NCI-H1417 treated with DMSO at 0.1 percent for 48 hours (cell line): ENCODE measurements around the gene MAN2A2.
A peak's percentile ranks its signal among the peaks of the same experiment; 100 is the strongest.
"Not testable (repeated sequence)": the region's sequence is repeated elsewhere in the genome, so short reads cannot be mapped to it uniquely, and the experiment has no call there.

Experiments used
- DNase-seq: peaks from one replicate; lab custom pipeline; 2025; lab: John Stamatoyannopoulos, UW

Gene MAN2A2

DNA sequence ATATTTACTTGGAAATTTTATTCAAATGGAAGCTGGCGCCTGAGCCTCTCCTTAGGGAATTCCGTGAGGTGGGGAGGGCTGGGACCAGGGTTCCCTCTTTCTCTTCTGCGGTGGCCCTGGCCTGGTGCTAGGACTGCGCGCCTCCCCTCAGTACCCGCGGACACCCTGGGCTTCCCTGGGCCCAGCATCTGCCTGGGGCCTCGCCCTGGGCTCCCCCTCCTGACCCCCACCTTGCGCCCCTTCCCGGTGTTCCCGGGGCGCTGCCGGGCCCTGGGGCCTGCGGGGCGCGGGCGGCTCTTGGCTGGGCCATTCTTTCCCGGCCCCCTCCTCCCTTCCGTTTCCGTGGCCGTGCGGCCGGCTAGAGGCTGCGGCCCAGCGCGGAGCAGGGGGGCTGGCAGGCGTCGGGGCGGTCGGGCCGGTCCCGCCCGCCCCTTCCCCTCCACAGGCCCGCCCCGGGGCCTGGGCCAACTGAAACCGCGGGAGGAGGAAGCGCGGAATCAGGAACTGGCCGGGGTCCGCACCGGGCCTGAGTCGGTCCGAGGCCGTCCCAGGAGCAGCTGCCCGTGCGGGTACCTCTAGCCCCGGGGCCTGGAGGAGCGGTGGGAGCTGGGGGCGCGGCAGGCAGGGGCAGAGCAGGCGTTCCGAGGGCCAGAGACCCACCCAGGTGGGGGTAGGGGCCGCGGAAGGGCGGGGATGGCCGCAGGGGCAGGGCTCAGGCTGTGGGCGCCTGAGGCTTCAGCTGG is 19.0 kb upstream of the MAN2A2 start, which contains the start of gene FES:
Gene FES, plus strand, starts transcription at position 529 of the 743 bp plus-strand sequence. CDS start 542 bp downstream, outside the sequence.
- DNase-seq, result no peak

DNA sequence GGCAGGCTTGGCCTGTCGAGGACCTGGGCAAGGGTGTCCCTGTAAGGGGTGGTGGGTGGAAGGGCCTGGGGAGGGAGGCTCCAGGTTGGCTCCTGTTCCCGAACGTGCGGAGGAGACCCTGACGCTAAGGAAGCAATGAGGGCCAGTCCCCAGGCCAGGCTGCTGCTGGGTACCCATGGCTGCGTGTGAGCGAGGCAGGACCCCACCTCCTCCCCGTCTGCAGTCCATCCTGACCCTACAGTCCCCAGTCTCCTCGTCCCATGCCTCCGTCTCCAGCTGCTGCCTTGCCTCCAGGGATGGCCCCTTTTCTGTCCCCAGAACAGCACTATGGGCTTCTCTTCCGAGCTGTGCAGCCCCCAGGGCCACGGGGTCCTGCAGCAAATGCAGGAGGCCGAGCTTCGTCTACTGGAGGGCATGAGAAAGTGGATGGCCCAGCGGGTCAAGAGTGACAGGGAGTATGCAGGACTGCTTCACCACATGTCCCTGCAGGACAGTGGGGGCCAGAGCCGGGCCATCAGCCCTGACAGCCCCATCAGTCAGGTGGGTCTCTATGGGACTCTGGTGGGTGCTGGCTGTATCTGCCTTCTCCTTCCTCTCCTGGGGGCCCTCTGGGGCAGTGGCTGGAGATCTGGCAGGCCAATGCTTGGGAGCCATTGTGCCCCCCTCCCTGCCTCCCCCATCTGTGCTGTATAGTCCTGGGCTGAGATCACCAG is 18.2 kb upstream of the MAN2A2 start:
- no peak for DNase-seq

DNA sequence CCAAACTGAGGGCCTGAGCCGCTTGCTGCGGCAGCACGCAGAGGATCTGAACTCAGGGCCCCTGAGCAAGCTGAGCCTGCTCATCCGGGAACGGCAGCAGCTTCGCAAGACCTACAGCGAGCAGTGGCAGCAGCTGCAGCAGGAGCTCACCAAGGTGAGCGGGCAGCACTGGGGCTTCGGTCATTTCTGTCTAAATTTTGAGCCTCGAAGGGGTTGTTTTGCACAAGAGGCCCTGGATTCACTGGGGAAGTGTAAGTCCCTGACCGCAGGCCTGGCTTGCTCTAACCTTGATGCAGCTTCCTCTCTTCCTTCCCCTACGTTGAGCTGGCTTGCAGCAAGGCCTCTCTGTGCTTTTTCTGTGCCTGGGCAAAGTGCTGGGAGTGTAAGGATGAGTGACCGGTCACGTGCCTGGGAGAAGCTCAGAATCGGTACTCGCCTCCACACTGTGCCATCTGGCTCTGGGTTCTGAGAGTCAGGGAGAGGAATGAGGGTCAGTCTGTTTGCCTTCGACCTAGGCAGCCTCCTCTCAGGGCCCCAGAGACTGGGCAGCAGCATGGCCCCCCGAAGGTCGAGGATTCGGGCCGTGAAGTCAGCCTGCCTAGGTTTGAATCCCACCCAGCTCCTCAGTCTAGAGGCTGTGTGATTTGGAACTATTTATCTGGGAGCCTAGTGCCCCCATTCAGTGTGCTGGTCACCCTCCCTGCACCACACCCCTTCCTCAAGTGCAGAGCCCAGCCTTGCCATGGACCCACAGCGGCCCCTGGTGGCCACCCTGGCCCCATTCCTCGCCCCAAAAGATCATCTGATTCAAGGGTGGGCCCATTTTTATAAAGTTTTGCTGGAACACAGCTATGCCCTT is 17.4 kb upstream of the MAN2A2 start:
- DNase-seq, result no peak

DNA sequence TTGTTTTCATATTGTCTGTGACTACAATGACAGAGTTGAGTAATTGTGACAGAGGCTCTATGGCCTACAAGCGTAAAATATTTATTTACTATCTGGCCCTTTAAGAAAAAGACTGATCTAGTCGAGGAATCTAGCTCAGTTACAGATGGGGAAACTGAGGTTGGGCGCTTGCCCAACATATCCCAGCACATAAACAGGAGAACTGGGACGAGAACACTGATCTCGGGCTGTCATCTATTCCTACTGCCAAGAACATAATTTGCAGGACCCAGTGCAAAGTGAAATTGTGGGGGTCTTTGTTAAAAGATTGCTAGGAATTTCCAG is 16.8 kb upstream of the MAN2A2 start:
- no peak for DNase-seq

DNA sequence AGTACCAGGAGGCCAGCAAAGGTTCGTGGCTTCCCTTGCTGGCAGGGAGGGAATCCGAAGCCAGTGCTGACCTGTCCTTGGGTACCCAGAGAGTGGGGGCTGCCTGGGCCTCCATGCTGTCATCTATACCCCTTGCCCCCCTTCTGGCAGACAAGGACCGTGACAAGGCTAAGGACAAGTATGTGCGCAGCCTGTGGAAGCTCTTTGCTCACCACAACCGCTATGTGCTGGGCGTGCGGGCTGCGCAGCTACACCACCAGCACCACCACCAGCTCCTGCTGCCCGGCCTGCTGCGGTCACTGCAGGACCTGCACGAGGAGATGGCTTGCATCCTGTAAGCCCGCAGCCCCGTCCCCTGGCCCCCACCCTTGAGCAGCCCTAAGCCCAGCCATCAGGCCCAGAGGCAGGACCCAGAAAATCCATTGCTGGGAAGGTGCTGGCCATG is 16.0 kb upstream of the MAN2A2 start:
- DNase-seq, result no peak

DNA sequence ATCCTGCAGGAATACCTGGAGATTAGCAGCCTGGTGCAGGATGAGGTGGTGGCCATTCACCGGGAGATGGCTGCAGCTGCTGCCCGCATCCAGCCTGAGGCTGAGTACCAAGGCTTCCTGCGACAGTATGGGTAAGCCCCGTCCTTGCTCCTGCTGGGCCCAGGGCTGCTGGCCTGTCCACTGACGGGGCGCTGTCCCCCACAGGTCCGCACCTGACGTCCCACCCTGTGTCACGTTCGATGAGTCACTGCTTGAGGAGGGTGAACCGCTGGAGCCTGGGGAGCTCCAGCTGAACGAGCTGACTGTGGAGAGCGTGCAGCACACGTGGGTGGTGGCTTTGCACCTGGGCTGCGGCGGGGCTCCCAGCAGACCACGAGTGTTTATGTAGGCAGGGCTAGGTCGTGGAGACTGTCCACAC is 13.8 kb upstream of the MAN2A2 start:
- DNase-seq, result no peak

DNA sequence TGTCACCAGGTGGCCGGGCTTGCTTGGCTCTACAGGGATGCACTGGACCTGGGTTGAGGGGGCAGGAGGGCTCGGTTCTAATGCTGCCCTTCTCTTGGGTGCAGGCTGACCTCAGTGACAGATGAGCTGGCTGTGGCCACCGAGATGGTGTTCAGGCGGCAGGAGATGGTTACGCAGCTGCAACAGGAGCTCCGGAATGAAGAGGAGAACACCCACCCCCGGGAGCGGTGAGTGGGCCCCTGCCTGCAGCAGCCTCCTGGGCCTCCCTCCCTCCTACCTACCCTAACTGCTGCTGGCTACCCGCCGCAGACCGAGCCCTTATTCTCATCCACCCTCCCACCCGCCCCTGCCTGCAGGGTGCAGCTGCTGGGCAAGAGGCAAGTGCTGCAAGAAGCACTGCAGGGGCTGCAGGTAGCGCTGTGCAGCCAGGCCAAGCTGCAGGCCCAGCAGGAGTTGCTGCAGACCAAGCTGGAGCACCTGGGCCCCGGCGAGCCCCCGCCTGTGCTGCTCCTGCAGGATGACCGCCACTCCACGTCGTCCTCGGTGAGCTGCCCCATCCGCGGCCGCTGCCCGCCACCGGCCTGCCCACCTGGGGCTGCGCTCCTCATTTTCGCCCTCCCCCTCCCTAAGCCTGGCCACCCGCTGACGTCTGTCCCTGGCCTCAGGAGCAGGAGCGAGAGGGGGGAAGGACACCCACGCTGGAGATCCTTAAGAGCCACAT is 13.2 kb upstream of the MAN2A2 start:
- no peak for DNase-seq

DNA sequence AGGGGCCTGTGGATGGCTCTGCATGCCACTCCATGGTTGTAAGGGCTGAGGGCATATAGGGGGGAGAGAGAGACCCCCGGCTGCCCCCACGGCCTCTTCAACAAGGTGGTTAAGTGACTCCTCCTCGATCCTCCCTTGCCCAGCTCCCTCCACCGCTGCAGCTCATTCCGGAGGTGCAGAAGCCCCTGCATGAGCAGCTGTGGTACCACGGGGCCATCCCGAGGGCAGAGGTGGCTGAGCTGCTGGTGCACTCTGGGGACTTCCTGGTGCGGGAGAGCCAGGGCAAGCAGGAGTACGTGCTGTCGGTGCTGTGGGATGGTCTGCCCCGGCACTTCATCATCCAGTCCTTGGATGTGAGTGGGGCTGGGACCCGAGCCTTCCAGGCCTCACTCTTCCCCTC is 12.3 kb upstream of the MAN2A2 start:
- no peak for DNase-seq

DNA sequence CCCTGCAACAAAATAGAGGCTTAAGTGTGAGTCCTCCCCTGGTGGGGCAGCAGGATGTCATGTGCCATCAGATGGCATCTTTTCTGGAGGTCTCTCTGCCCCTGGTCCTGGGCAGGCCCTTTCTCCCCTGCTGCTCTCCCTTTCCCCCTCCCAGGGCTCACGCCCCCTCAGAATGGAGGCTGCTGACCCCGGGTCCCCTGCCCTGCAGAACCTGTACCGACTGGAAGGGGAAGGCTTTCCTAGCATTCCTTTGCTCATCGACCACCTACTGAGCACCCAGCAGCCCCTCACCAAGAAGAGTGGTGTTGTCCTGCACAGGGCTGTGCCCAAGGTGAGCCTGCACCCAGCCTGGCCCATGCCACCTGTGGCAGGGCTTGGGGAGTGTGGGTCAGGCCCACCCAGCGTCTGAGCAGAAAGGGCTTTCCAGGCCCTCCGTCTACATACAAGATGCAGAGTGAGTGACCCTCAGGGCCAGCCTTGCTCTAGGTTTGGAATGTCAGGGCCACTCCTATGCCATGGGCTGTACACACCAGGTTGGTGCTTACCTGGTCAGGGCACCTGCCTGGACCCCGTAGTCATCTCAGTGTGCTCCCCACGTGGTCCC is 11.7 kb upstream of the MAN2A2 start:
- DNase-seq, result no peak

DNA sequence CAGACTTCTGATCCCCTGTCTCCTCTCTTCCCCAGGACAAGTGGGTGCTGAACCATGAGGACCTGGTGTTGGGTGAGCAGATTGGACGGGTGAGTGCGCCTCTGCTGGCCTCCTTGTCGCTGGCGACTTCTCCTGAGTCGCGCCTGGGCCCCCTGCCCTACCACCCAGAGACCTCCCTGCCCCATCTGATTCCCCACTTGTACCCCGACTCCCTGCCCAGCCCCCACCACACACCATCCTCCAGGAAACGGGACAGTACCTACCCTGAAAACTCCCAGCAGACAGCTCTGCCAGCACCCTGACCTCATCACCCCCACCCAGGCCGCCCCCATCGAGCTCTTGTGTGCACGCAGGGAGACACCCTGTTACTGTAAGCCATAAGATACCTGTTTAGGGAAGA is 11.1 kb upstream of the MAN2A2 start:
- DNase-seq, result no peak

DNA sequence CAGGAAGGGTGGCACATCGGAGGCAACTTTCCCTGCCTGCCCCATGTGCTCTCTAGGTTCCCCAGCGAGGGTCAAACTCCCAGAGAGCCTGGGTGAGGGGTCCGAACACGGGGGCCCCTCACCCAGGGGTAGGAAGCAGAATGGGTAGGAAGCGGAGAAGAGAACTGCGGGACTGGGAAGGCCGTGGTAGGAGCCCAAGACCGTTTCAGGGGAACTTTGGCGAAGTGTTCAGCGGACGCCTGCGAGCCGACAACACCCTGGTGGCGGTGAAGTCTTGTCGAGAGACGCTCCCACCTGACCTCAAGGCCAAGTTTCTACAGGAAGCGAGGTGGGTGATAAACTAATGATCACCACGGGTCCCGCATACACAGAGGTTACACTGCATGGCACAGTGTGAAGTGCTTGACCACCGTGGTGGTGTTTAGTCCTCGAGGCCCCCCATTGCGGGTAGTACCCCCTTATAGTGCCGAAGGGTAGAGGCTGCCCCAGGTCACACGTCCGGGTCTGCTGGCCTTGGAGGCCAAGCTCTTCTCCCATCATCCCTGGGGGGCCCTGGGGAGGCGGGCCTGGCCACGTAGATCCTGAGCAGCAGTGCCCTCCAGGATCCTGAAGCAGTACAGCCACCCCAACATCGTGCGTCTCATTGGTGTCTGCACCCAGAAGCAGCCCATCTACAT is 10.5 kb upstream of the MAN2A2 start:
- DNase-seq, result no peak

DNA sequence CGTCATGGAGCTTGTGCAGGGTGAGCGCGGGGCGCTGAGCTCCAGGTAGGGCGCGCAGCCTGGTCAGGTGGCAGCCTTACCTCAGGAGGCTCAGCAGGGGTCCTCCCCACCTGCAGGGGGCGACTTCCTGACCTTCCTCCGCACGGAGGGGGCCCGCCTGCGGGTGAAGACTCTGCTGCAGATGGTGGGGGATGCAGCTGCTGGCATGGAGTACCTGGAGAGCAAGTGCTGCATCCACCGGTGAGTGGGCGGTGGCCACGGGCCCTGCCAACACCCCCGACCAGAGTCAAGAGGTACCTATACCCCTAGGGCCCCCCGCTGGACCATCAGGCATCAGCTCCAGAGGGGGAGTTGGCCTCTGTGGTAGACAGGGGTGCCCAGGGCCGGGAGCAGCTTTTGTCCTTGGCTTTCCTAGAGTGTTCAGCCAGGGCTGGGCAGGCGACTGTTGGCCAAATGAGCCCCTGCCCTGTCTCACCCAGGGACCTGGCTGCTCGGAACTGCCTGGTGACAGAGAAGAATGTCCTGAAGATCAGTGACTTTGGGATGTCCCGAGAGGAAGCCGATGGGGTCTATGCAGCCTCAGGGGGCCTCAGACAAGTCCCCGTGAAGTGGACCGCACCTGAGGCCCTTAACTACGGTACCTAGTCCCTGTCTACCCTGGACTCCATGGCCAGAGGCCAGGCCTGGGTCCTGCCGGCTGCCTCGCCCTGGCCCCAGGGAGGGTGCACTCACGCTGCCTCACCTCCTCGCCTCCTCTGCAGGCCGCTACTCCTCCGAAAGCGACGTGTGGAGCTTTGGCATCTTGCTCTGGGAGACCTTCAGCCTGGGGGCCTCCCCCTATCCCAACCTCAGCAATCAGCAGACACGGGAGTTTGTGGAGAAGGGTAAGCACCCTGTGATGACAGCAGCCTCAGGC is 9.7 kb upstream of the MAN2A2 start:
- no peak for DNase-seq

DNA sequence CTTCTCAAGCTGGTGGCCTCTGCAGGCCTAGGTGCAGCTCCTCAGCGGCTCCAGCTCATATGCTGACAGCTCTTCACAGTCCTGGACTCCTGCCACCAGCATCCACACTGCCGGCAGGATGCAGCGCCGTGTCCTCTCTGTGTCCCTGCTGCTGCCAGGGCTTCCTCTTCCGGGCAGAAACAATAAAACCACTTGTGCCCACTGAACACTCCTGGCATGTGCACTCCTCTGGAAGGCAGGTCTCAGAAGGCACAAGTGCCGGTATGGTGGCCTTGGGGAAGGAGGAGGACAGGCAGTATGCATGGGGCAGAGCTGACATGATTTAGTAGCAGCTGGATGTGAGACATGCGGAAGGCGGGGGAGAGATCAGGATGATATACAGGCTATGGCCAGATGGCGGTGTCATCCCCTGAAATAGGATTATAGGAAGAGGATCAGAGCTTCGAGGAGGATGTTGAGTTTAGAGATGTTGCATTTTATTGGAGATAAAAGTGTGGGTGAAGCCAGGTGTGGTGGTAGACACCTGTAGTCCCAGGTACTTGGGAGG is 7.5 kb upstream of the MAN2A2 start:
- DNase-seq, result no peak

DNA sequence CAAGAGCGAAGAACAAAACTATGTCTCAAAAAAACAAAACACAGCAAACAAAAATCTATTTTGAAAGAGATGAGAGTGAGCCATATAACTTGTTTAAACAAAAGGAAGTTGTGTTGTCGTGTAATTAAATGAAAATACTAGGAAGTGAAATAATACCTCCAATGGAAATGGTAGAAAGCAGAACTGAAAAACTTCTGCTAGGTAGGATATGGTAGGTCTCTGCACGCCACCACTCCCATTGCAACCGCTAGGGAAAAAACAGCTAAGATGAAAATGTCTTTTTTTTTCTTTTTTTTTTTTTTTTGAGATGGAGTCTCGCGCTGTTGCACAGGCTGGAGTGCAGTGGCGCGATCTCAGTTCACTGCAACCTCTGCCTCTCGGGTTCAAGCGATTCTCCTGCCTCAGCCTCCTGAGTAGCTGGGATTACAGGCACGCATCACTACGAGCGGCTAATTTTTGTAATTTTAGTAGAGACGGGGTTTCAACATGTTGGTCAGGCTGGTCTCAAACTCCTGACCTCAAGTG is 5.9 kb upstream of the MAN2A2 start:
- not testable (repeated sequence) for DNase-seq

DNA sequence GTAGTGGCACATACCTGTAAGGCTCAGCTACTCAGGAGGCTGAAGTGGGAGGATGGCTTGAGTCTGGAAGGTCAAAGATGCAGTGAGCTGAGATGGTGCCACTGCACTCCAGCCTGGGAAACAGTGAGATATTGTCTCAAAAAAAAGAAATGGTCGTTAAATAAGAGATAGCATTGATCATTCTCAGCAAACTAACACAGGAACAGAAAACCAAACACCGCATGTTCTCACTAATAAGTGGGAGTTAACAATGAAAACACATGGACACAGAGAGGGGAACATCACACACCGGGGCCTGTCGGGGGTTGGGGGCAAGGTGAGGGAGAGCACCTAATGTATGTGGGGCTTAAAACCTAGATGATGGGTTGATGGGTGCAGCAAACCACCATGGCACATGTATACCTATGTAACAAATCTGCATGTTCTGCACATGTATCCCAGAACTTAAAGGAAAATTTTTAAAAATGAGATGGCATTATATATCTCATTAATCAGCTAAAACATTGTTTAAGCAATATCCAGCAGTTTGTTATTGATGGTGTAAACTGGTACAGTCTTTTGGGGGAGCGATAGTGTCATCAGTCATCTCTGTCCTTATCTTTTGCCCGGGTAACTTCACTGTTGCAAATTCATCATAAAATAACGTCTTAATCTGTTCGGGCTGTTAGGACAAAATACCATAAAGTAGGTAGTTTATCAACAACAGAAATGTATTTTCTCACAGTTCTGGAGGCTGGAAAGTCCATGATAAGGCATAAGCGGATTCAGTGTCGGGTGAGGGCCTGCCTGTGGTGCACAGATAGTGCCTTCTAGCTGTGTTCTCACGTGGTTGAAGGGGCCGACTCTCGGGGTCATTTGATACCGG is 1.7 kb upstream of the MAN2A2 start:
- no peak for DNase-seq

DNA sequence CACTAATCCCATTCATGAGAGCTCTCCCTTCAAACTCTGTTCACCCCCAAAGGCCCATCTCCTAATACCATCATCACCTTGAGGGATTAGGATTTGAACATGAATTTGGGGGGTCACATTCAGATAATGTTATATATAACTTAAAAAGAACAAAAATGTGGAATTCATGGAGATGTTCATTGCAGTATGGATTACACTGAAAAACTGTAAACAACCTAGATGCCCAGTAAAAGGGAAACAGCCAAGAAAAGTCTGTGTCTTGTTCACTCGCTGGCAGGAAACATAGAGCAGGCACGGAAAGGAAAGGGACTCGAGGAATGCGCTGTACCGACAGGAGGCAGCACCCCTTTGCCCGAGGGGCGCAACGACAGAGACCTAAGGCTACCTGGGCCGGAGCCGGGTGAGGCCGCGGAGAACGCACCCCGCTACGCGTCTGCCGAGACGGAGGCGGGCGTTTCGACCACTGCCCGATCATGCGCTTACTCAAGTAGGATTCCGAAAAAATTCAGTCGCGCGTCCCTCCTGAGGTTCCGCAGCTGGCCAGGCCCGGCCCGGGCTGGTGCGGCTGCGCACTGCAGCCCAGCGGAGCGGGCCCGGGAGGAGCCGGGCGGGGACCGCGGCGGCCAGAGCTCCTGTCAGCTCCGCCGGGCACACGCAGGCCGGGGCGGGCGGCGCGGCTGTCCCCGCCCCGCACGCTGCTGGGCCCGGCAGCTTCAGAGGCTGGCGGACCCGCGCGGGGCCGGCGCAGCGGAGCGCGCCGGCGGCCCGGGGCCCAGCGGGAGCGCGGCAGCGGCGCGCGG is 862 bp upstream of the MAN2A2 start:
- DNase-seq, result peak; percentile 36

DNA sequence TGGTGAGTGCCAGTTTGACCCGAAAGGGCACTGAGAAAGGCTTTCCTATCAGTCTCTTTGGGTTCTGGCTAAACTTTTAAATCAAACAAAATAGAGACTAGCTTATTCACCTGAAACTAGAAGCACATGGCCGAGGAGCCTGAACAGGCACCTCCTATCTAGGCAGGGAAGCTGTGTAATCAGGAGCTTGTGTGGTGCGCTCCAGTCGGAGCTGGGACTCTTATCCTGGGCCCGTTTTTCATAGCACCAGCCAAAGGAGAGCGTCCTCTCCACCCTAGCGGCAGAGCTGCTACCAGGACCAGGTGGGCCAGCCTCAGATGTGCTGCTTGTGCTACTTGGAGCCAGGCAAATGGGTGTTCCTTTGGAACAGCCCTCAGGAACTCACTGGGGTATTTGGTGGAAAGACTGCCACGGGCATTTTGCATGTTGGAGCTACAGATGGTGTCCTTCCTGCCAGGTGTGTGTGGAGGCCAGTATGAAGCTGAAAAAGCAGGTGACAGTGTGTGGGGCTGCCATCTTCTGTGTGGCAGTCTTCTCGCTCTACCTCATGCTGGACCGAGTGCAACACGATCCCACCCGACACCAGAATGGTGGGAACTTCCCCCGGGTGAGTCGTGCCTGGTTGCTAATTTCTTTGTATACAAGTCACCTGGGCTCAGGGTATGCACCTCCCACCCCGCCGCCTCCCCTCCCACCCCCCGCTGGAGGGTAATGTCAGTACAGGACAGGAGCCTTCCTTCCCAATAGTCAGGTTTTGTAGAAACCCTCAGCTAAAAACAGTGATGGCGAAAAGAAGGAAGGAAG is 833 bp downstream of the MAN2A2 start:
- DNase-seq, result no peak
